Stomach (tissue), 9 donors: ENCODE results near the gene PIP4K2A. TPM values are rescaled to one million over a fixed set of nuclear protein-coding genes. Genes with fewer than 3 reads are reported as not detected.

Experiments
- DNase-seq, 2 donors: peaks; one replicate each; pipeline versions ENCODE4 v3.0.0 to v3.0.0-alpha.2; 2013 to 2019
- H3K27ac ChIP-seq, 5 donors: fragments of 200-600 bp in 4 of 5; sonication (generic) in 4 of 5; one replicate each; pipeline ENCODE4 v1.5.1; 2013 to 2019; ENCODE audit warnings: mild to moderate bottlenecking in 1 of 5, moderate library complexity in 1 of 5
- H3K27me3 ChIP-seq, 3 donors: fragments of 200-600 bp; sonication (generic); one replicate each; pipeline ENCODE4 v1.5.1; 2017 to 2019; ENCODE audit warnings: mixed run types in 1 of 3
- H3K36me3 ChIP-seq, 4 donors: fragments of 200-600 bp; sonication (generic); 1 replicate in 3 of 4; 2 replicates in 1 of 4; pipeline ENCODE4 v1.5.1; 2016 to 2019
- H3K4me1 ChIP-seq, 4 donors: fragments of 200-600 bp; sonication (generic); one replicate each; pipeline ENCODE4 v1.5.1; 2016 to 2019
- H3K4me3 ChIP-seq, 4 donors: fragments of 200-600 bp; sonication (generic) in 3 of 4; one replicate each; pipeline ENCODE4 v1.5.1; 2016 to 2019; ENCODE audit warnings: mild to moderate bottlenecking in 1 of 4
- H3K9me3 ChIP-seq, 4 donors: fragments of 200-600 bp; sonication (generic); one replicate each; pipeline ENCODE4 v1.5.1; 2016 to 2019
- EP300 ChIP-seq: sonication (generic); formaldehyde crosslinking; IDR thresholded peaks from one replicate; pipeline ENCODE4 v1.6.1; 2017; ENCODE audit warnings: antibody characterized with exemption
- POLR2A ChIP-seq, 4 donors: fragments of 450-650 bp; IDR thresholded peaks; one replicate each; pipeline ENCODE4 v1.6.1; 2016; ENCODE audit warnings: antibody characterized with exemption in 4 of 4, control low read depth in 2 of 4, mild to moderate bottlenecking in 1 of 4, moderate library complexity in 1 of 4
- POLR2AphosphoS5 ChIP-seq, 3 donors: sonication (generic); formaldehyde crosslinking; IDR thresholded peaks; one replicate each; pipeline ENCODE4 v1.6.1; 2016; ENCODE audit warnings: antibody characterized with exemption in 3 of 3
- WGBS, 5 donors: extraction: QIAGEN DNeasy Blood & Tissue Kit in 3 of 5; methylation state at CpG; one replicate each; pipeline versions ENCODE4 v1.1.5 to v1.1.7; 2013 to 2018; 5-methylcytosine and 5-hydroxymethylcytosine counted together
- intact Hi-C: fragments of 100-400 bp; cut with DNase I; formaldehyde crosslinking; loops from one replicate; pipeline ENCODE4 v1.15.1; 2023; ENCODE audit warnings: low total_unique reads
- polyA plus RNA-seq, 3 donors: library from polyadenylated mRNA; stranded (reverse); fragments of 200-250 nt; gene quantifications; one replicate each; pipeline ENCODE4 v1.2.3, GENCODE V29; 2013
- total RNA-seq, 5 donors: library from RNA; depleted of rRNA; stranded (reverse); fragments of >200 nt; gene quantifications; one replicate each; pipeline versions ENCODE4 v1.1.0 to v1.2.3, GENCODE V29; 2014 to 2016
- TF ChIP-seq, protein P1 (sequence below), 7 experiments: fragments of 450-650 bp in 4 of 7; fragments of 200-600 bp in 3 of 7; sonication (generic) in 3 of 7; IDR thresholded peaks; one replicate each; pipeline ENCODE4 v1.5.1; 2016 to 2019; ENCODE audit warnings: antibody characterized with exemption in 7 of 7, control low read depth in 2 of 7, mild to moderate bottlenecking in 1 of 7
- donor health status: healthy with polysubstance abuse.
- donor health status: Bipolar disorder and iron deficiency.
- donor health status: healthy.

The PIP4K2A gene
- total and polyA plus RNA-seq, 8 donors = 6.7 to 61.3 (median 13.6) TPM

DNA sequence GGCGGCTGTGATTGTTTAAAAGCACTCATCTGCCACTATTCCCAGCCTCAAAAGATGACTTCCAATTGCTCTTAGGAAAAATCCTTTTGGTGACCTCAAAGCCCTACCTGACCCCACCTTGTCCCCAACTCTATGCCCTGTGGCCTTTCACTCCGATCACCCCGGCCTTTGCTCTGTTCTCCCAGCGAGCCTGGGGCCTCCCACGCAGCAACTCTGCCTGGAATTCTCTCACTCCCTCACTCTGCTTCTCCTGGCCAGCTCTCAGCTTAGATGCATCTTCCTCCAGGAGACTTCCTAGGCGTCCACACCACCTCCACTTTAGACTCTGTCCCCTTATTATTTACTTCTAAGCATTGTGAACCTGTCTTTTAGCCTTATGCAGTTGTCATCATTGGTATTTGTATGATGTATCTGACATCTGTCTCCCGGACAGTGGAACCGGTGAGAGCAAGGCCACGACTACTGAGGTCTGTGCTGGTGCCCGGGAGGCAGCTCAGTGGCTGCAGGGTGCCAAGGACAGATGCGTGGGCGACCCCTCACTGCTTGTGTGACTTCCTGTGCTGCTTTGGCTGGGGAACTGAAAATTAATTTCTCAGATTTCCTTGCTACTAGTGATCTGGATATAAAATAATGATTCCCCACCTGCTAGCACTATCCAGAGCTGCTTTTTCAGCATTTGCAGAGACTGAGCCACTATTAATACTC, 63.0 kb downstream of the PIP4K2A start:
- Histone ChIP-seq H3K27ac (peak overlapping the region in 3 of 5 donors; percentile 8 to 22 (median 11)), H3K27me3 (no peaks in the 10 kb centered on the region), H3K36me3 (peaks cover 0 to 7% (median 0%) of the 10 kb centered on the region in 4 donors), H3K4me3 (no peak overlapping the region), H3K4me1 (peaks cover 10 to 87% (median 35%) of the 10 kb centered on the region in 4 donors), H3K9me3 (no peaks in the 10 kb centered on the region)
- DNase-seq = no peak
- intact Hi-C loops = no loop called here
- TF ChIP-seq POLR2AphosphoS5 (IDR thresholded peaks at IDR 0.05) = no peak
- WGBS, 5 donors = 68 to 87% (median 84%) methylated on average over 12 of the region's 12 CpGs

DNA sequence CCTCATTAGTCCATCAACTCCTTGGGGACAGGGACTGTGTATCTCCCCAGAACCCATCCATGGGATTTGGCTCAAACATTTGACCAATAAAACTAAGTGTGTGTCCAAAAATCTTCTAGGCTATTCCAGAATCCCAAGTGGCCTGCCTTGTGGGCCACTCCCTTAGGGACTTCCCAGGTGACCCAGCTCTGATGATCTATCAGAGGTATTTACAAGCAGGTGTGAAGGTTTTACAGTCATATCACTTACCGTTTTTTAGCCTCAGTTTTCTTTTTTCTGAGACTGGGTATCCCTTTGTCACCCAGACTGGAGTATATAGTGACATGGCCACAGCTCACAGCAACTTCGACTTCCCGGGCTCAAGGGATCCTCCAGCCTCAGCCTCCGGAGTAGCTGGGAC, 64.4 kb downstream of the PIP4K2A start:
- TF ChIP-seq, protein P1, sequence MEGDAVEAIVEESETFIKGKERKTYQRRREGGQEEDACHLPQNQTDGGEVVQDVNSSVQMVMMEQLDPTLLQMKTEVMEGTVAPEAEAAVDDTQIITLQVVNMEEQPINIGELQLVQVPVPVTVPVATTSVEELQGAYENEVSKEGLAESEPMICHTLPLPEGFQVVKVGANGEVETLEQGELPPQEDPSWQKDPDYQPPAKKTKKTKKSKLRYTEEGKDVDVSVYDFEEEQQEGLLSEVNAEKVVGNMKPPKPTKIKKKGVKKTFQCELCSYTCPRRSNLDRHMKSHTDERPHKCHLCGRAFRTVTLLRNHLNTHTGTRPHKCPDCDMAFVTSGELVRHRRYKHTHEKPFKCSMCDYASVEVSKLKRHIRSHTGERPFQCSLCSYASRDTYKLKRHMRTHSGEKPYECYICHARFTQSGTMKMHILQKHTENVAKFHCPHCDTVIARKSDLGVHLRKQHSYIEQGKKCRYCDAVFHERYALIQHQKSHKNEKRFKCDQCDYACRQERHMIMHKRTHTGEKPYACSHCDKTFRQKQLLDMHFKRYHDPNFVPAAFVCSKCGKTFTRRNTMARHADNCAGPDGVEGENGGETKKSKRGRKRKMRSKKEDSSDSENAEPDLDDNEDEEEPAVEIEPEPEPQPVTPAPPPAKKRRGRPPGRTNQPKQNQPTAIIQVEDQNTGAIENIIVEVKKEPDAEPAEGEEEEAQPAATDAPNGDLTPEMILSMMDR (IDR thresholded peaks at IDR 0.05) = no peak
- TF ChIP-seq EP300 = no peak
- TF ChIP-seq POLR2AphosphoS5 (IDR thresholded peaks at IDR 0.05) = no peak
- no peak for TF ChIP-seq POLR2A (IDR thresholded peaks at IDR 0.05)

DNA sequence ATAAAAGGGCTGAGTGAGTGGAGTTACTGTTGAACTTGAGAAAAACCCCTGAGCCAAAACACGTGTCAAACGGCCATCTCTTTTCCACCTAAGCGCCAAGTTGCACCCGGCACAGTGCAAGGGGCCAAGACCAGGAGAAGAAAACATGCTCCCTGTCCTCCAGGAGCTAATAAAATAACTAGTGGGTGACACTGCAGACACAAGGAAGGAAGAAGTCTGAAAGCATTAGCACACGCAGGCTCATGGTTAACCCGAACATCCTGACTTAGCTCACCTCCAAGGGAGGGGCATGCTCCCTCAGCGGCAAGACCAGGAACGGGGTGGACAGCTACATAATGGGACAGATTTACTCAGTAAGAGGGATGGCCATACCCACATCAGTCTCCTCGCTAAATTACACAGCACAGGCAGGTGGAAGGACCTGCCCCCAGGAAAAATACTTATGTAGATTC, 65.0 kb downstream of the PIP4K2A start:
- Histone ChIP-seq H3K36me3 (peaks cover 0 to 7% (median 0%) of the 10 kb centered on the region in 4 donors), H3K27me3 (no peaks in the 10 kb centered on the region), H3K4me1 (peaks cover 0 to 70% (median 22%) of the 10 kb centered on the region in 4 donors), H3K4me3 (no peak overlapping the region), H3K9me3 (no peaks in the 10 kb centered on the region), H3K27ac (peak overlapping the region in 2 of 5 donors; percentile 18 to 47)
- DNase-seq = no peak
- 56 to 78% (median 76%) methylated on average over 9 of the region's 9 CpGs for WGBS, 5 donors
- intact Hi-C loops = no loop called here
- TF ChIP-seq, protein P1 (IDR thresholded peaks at IDR 0.05) = no peak
- no peak for TF ChIP-seq POLR2AphosphoS5 (IDR thresholded peaks at IDR 0.05)

More for the DNA sequence above, 64.4 kb downstream of the PIP4K2A start:
- WGBS, 5 donors = 79 to 95% (median 83%) methylated on average over 4 of the region's 4 CpGs
- Histone ChIP-seq H3K27me3 (no peaks in the 10 kb centered on the region), H3K36me3 (peaks cover 0 to 7% (median 0%) of the 10 kb centered on the region in 4 donors), H3K4me3 (no peak overlapping the region), H3K9me3 (no peaks in the 10 kb centered on the region), H3K4me1 (peaks cover 2 to 76% (median 22%) of the 10 kb centered on the region in 4 donors), H3K27ac (peak overlapping the region in 1 of 5 donors; percentile 47)
- intact Hi-C loops = no loop called here
- no peak for DNase-seq

DNA sequence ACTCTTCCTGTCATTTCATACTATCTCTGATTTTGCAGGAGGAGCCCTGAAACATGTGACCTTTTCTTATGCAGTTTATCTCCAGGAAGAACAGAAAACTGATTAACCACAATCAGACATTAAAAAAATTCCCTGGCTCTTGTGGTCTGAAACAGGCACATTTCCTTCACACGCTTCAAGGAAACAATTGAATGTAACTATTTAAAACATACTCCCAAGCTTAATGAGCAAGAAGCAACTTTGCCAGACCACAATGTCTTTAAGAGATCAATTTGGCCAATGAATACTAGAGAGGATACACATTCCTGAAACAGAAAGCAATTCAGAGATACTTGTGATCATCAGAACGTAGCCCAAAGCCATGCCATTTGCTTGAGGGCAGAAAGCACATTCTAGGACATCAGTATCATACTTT, 65.8 kb downstream of the PIP4K2A start:
- Histone ChIP-seq H3K4me3 (no peak overlapping the region), H3K36me3 (peaks cover 0 to 7% (median 0%) of the 10 kb centered on the region in 4 donors), H3K27ac (peak overlapping the region in 3 of 5 donors; percentile 18 to 54 (median 47)), H3K27me3 (no peaks in the 10 kb centered on the region), H3K9me3 (no peaks in the 10 kb centered on the region), H3K4me1 (peaks cover 0 to 70% (median 22%) of the 10 kb centered on the region in 4 donors)
- 22 to 32% (median 28%) methylated on average over 2 of the region's 2 CpGs for WGBS, 5 donors
- no peak for TF ChIP-seq EP300
- DNase-seq = no peak
- intact Hi-C loops = no loop called here

DNA sequence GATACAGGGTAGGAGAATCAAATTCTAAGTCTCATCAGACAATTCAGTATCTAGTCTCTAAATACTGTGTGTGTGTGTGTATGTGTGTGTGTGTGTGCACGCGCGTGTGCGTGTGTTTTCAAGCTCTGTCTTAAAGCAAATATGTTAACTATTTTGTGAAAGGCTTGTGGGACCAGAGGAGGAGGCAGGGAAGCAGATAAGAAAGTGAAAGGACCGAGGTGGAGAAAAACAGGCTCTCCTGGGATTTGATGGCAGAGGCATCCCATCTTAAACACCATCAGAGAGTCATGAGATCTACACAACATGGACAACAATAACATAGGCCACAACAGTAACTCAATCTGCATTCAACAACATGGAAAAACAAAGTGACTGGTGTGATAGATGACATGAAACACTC, 67.1 kb downstream of the PIP4K2A start:
- TF ChIP-seq EP300 (no peak), POLR2AphosphoS5 (IDR thresholded peaks at IDR 0.05) (no peak), POLR2A (IDR thresholded peaks at IDR 0.05) (no peak)
- TF ChIP-seq, protein P1 (IDR thresholded peaks at IDR 0.05) = no peak
- H3K27ac ChIP-seq = peak overlapping the region in 4 of 5 donors; percentile 16 to 54 (median 24)
- H3K27me3 ChIP-seq = no peaks in the 10 kb centered on the region
- peaks cover 0 to 7% (median 0%) of the 10 kb centered on the region in 4 donors for H3K36me3 ChIP-seq
- peaks cover 0 to 73% (median 27%) of the 10 kb centered on the region in 4 donors for H3K4me1 ChIP-seq
- no peaks in the 10 kb centered on the region for H3K9me3 ChIP-seq
- no peak overlapping the region for H3K4me3 ChIP-seq
- WGBS, 5 donors = 45 to 68% (median 51%) methylated on average over 5 of the region's 5 CpGs
- intact Hi-C loops = no loop called here
- no peak for DNase-seq
